HepG2 (cell line): ENCODE data around the gene TLE2. TPM values are rescaled to one million over a fixed set of nuclear protein-coding genes. Genes with fewer than 3 reads are reported as not detected.

Experiments used
- CC2D1A ChIP-seq: sonication (generic); formaldehyde crosslinking; IDR thresholded peaks from 2 replicates; pipeline ENCODE4 v1.8.1; 2023; ENCODE audit warnings: mild to moderate bottlenecking, missing genetic modification reagents
- CENPX ChIP-seq: sonication (generic); formaldehyde crosslinking; IDR thresholded peaks from 2 replicates; pipeline ENCODE4 v1.9.0; 2021; ENCODE audit warnings: mild to moderate bottlenecking, missing genetic modification reagents, moderate library complexity
- DMTF1 ChIP-seq: sonication (generic); formaldehyde crosslinking; IDR thresholded peaks from 2 replicates; pipeline ENCODE4 v1.4.0; 2020; ENCODE audit warnings: mild to moderate bottlenecking, missing genetic modification reagents
- GATAD1 ChIP-seq: IDR thresholded peaks from 2 replicates; pipeline ENCODE4 v1.6.1; 2016; ENCODE audit warnings: missing genetic modification reagents, missing compliant biosample characterization
- GATAD2A ChIP-seq: IDR thresholded peaks from 2 replicates; pipeline ENCODE4 v1.6.1; 2016
- GMEB1 ChIP-seq: sonication (generic); formaldehyde crosslinking; IDR thresholded peaks from 2 replicates; pipeline ENCODE4 v1.5.1; 2020; ENCODE audit warnings: missing genetic modification reagents, mild to moderate bottlenecking, borderline replicate concordance
- HIVEP1 ChIP-seq: sonication (generic); formaldehyde crosslinking; IDR thresholded peaks from 2 replicates; pipeline ENCODE4 v1.4.0; 2020; ENCODE audit warnings: mild to moderate bottlenecking, missing genetic modification reagents
- MBD4 ChIP-seq: IDR thresholded peaks from 2 replicates; pipeline ENCODE4 v1.6.1; 2012; ENCODE audit warnings: low read length, inconsistent platforms, borderline replicate concordance
- NAIF1 ChIP-seq: sonication (generic); formaldehyde crosslinking; IDR thresholded peaks from 2 replicates; pipeline ENCODE4 v1.5.0; 2020; ENCODE audit warnings: mild to moderate bottlenecking, missing genetic modification reagents, borderline replicate concordance
- PBX2 ChIP-seq: IDR thresholded peaks from 2 replicates; pipeline ENCODE4 v1.6.1; 2016; ENCODE audit warnings: control low read depth
- RBM22 ChIP-seq: fragments of 200-400 bp; formaldehyde crosslinking; optimal IDR thresholded peaks from 2 replicates; pipeline ENCODE3; 2017; ENCODE audit warnings: mild to moderate bottlenecking, low read length, moderate library complexity
- ZHX2 ChIP-seq, 2 experiments: sonication (generic) in 1 of 2; formaldehyde crosslinking in 1 of 2; IDR thresholded peaks; 2 replicates each; pipeline versions ENCODE4 v1.6.1 to v1.9.0; 2014 to 2022; ENCODE audit warnings: antibody characterized with exemption in 1 of 2, borderline replicate concordance in 1 of 2, inconsistent platforms in 1 of 2, low read depth in 1 of 2, missing genetic modification reagents in 1 of 2
- ZNF232 ChIP-seq: sonication (generic); formaldehyde crosslinking; IDR thresholded peaks from 2 replicates; pipeline ENCODE4 v1.4.0; 2020; ENCODE audit warnings: missing genetic modification reagents, borderline replicate concordance
- ZNF576 ChIP-seq: sonication (generic); formaldehyde crosslinking; IDR thresholded peaks from 2 replicates; pipeline ENCODE4 v1.4.0; 2020; ENCODE audit warnings: mild to moderate bottlenecking, missing genetic modification reagents
- ZNF616 ChIP-seq: sonication (generic); formaldehyde crosslinking; IDR thresholded peaks from 2 replicates; pipeline ENCODE4 v1.5.0; 2020; ENCODE audit warnings: low read depth, mild to moderate bottlenecking, missing genetic modification reagents
- ZNF816 ChIP-seq: sonication (generic); formaldehyde crosslinking; IDR thresholded peaks from 2 replicates; pipeline ENCODE4 v1.8.0; 2022; ENCODE audit warnings: missing genetic modification reagents, mild to moderate bottlenecking, borderline replicate concordance
- polyA plus RNA-seq, 8 experiments: library from polyadenylated mRNA; depleted of rRNA in 3 of 8; stranded (reverse) in 7 of 8; unstranded in 1 of 8; fragments of >200 nt; fragmentation: Illumina TruSeq in 4 of 8; extraction: Trizol in 4 of 8; gene quantifications; 2 replicates each; pipeline versions ENCODE4 v1.2.1 to v1.2.3, GENCODE V29; 2011 to 2016; ENCODE audit warnings: low read depth in 4 of 8, missing spikeins in 1 of 8, mixed read lengths in 1 of 8; ENCODE audit not compliant: insufficient read depth in 1 of 8
- total RNA-seq, 5 experiments: library from RNA; depleted of rRNA; stranded (reverse); fragments of >200 nt; fragmentation: Illumina TruSeq; extraction: Trizol; gene quantifications; 2 replicates each; pipeline ENCODE4 v1.2.3, GENCODE V29; 2016; ENCODE audit warnings: low read depth in 1 of 5

TLE2 gene
- total and polyA plus RNA-seq, 2 of the 13 experiments (the other 11 are each of a cell fraction or from before 2014, with no cell fraction given) = 0.07 to 0.81 TPM

- no peak for TF ChIP-seq DMTF1 (CRISPR knock-in tag)
- TF ChIP-seq ZNF616 = no peak
- no peak for TF ChIP-seq ZHX2 (IDR thresholded peaks at IDR 0.05; ENCODE audit: low read depth)
- TF ChIP-seq ZHX2 (CRISPR knock-in tag; IDR thresholded peaks at IDR 0.05; ENCODE audit: borderline replicate concordance) = no peak
- no peak for TF ChIP-seq CENPX (CRISPR knock-in tag)
- no peak for TF ChIP-seq ZNF816
- TF ChIP-seq MBD4 = no peak
- no peak for TF ChIP-seq PBX2
- no peak for TF ChIP-seq RBM22
- no peak for TF ChIP-seq GATAD1
- TF ChIP-seq CC2D1A (CRISPR knock-in tag) = no peak
- TF ChIP-seq ZNF576 (CRISPR knock-in tag) = no peak
- no peak for TF ChIP-seq NAIF1 (CRISPR knock-in tag)
- TF ChIP-seq ZNF232 (CRISPR knock-in tag) = no peak
- no peak for TF ChIP-seq GMEB1 (CRISPR knock-in tag)
- TF ChIP-seq GATAD2A (CRISPR knock-in tag) = no peak
- TF ChIP-seq HIVEP1 = no peak
Observed at GRCh38 chr19:3075605-3076431, 46.7 kb upstream of the TLE2 start (continued).
